Activated naive CD8-positive, alpha-beta T cell treated with anti-CD3 and anti-CD28 coated beads, Interleukin-2, amount 10 ng/mL, durations not matched to agents 7 days and 5 days (primary cell): ENCODE measurements around the gene CAPN13. TPM values are rescaled to one million over a fixed set of nuclear protein-coding genes. Genes with fewer than 3 reads are reported as not detected.
"Not testable (repeated sequence)": the region's sequence is repeated elsewhere in the genome, so short reads cannot be mapped to it uniquely, and the experiment has no call there.

ENCODE experiments used
- ATAC-seq: fragments of 150-1000 bp; cut with Tn5 transposase; one replicate; pipeline ENCODE4 v1.10.0; 2021; ENCODE audit warnings: low read depth, moderate library complexity
- POLR2A ChIA-PET: fragments of 350-600 bp; sonication (Branson Sonifier 250); formaldehyde crosslinking; loops from one replicate; lab custom pipeline; 2021; ENCODE audit warnings: antibody characterized with exemption; lab: Charles Lee
- DNase-seq: peaks from one replicate; pipeline ENCODE4 v3.0.0; 2021
- H3K27ac Mint-ChIP-seq: one replicate; pipeline ENCODE4 v1.8.0; 2022; ENCODE audit warnings: mild to moderate bottlenecking, mixed read lengths
- H3K27me3 Mint-ChIP-seq: one replicate; pipeline ENCODE4 v1.8.0; 2022; ENCODE audit warnings: mild to moderate bottlenecking, moderate library complexity, mixed read lengths
- H3K36me3 Mint-ChIP-seq: one replicate; pipeline ENCODE4 v1.8.0; 2021; ENCODE audit warnings: mild to moderate bottlenecking, mixed read lengths
- H3K4me1 Mint-ChIP-seq: one replicate; pipeline ENCODE4 v1.8.0; 2021; ENCODE audit warnings: mixed read lengths
- H3K4me3 Mint-ChIP-seq: one replicate; pipeline ENCODE4 v1.8.0; 2022; ENCODE audit warnings: mild to moderate bottlenecking, moderate library complexity, mixed read lengths
- H3K9me3 Mint-ChIP-seq: one replicate; pipeline ENCODE4 v1.8.0; 2021; ENCODE audit warnings: mixed read lengths
- total RNA-seq, 2 experiments: library from RNA; stranded (reverse); gene quantifications; one replicate each; pipeline ENCODE4 v1.2.3, GENCODE V29; 2021

Gene CAPN13
- total RNA-seq, 2 experiments from 2014 or later: not detected

GRCh38 chr2:30705711-30706533, 101.3 kb downstream of the CAPN13 start:
- Mint-ChIP-seq H3K27ac (no peak overlapping the region), H3K27me3 (no peaks in the 10 kb centered on the region)
- POLR2A ChIA-PET: interaction anchor here (0.6 to 1.0 kb wide), 3 partner anchors 237 to 549 kb away, joined by 3 read pairs; no protein-coding TSS in a partner anchor

GRCh38 chr2:30705056-30705455, 102.2 kb downstream of the CAPN13 start:
- POLR2A ChIA-PET: interaction anchor here (1.0 kb wide), 1 partner anchor 548 kb away, joined by 3 read pairs; no protein-coding TSS in a partner anchor
- Mint-ChIP-seq H3K4me1 (no peaks in the 10 kb centered on the region), H3K27me3 (no peaks in the 10 kb centered on the region), H3K4me3 (no peak overlapping the region), H3K27ac (no peak overlapping the region), H3K36me3 (peaks cover 3% of the 10 kb centered on the region), H3K9me3 (peaks cover 14% of the 10 kb centered on the region)
- no peak for ATAC-seq
- no peak for DNase-seq

More at GRCh38 chr2:30705711-30706533, 101.3 kb downstream of the CAPN13 start:
- H3K36me3 Mint-ChIP-seq: peaks cover 3% of the 10 kb centered on the region
- ATAC-seq: no peak
- no peak for DNase-seq
- H3K9me3 Mint-ChIP-seq: peaks cover 13% of the 10 kb centered on the region
- H3K4me3 Mint-ChIP-seq: no peak overlapping the region
- H3K4me1 Mint-ChIP-seq: no peaks in the 10 kb centered on the region

GRCh38 chr2:30704309-30705020, 102.8 kb downstream of the CAPN13 start:
- ATAC-seq: no peak
- POLR2A ChIA-PET: no interaction called here
- H3K4me3 Mint-ChIP-seq: no peak overlapping the region

GRCh38 chr2:30702694-30703093, 104.6 kb downstream of the CAPN13 start:
- H3K9me3 Mint-ChIP-seq: peaks cover 14% of the 10 kb centered on the region
- H3K4me1 Mint-ChIP-seq: no peaks in the 10 kb centered on the region
- H3K36me3 Mint-ChIP-seq: peaks cover 3% of the 10 kb centered on the region
- ATAC-seq (no peak), DNase-seq (no peak)
- POLR2A ChIA-PET: no interaction called here
- H3K27ac Mint-ChIP-seq: no peak overlapping the region
- no peak overlapping the region for H3K4me3 Mint-ChIP-seq
- no peaks in the 10 kb centered on the region for H3K27me3 Mint-ChIP-seq

More at GRCh38 chr2:30704309-30705020, 102.8 kb downstream of the CAPN13 start:
- peaks cover 14% of the 10 kb centered on the region for H3K9me3 Mint-ChIP-seq
- no peak for DNase-seq
- no peaks in the 10 kb centered on the region for H3K27me3 Mint-ChIP-seq
- H3K27ac Mint-ChIP-seq: no peak overlapping the region
- no peaks in the 10 kb centered on the region for H3K4me1 Mint-ChIP-seq
- H3K36me3 Mint-ChIP-seq: peaks cover 3% of the 10 kb centered on the region

- H3K9me3 Mint-ChIP-seq: peaks cover 14% of the 10 kb centered on the region
- no peaks in the 10 kb centered on the region for H3K4me1 Mint-ChIP-seq
- no peak overlapping the region for H3K4me3 Mint-ChIP-seq
- no peaks in the 10 kb centered on the region for H3K27me3 Mint-ChIP-seq
- no peak overlapping the region for H3K27ac Mint-ChIP-seq
- H3K36me3 Mint-ChIP-seq: peaks cover 3% of the 10 kb centered on the region
- ATAC-seq (no peak), DNase-seq (no peak)
- POLR2A ChIA-PET: no interaction called here
These were observed 105.5 kb downstream of the CAPN13 start for GRCh38 chr2:30701782-30702181.

- POLR2A ChIA-PET: not testable (repeated sequence)
These were observed 109.8 kb downstream of the CAPN13 start for GRCh38 chr2:30697242-30698103.

GRCh38 chr2:30695749-30696148, 111.5 kb downstream of the CAPN13 start:
- Mint-ChIP-seq H3K36me3 (no peaks in the 10 kb centered on the region), H3K9me3 (no peaks in the 10 kb centered on the region), H3K27me3 (no peaks in the 10 kb centered on the region), H3K4me3 (no peak overlapping the region), H3K4me1 (no peaks in the 10 kb centered on the region), H3K27ac (no peak overlapping the region)
- POLR2A ChIA-PET: no interaction called here
- no peak for ATAC-seq
- DNase-seq: no peak

More at GRCh38 chr2:30697242-30698103, 109.8 kb downstream of the CAPN13 start:
- H3K9me3 Mint-ChIP-seq, H3K4me3 Mint-ChIP-seq, H3K4me1 Mint-ChIP-seq, DNase-seq, ATAC-seq, H3K36me3 Mint-ChIP-seq, H3K27ac Mint-ChIP-seq, H3K27me3 Mint-ChIP-seq: not testable (repeated sequence)

GRCh38 chr2:30694286-30695055, 112.8 kb downstream of the CAPN13 start:
- no peaks in the 10 kb centered on the region for H3K4me1 Mint-ChIP-seq
- no peaks in the 10 kb centered on the region for H3K27me3 Mint-ChIP-seq
- DNase-seq: no peak
- POLR2A ChIA-PET: no interaction called here
- no peak overlapping the region for H3K4me3 Mint-ChIP-seq
- no peak for ATAC-seq
- H3K36me3 Mint-ChIP-seq: no peaks in the 10 kb centered on the region
- H3K9me3 Mint-ChIP-seq: no peaks in the 10 kb centered on the region
- no peak overlapping the region for H3K27ac Mint-ChIP-seq

- H3K4me3 Mint-ChIP-seq: no peak overlapping the region
- H3K27ac Mint-ChIP-seq: no peak overlapping the region
- no peak for DNase-seq
- H3K27me3 Mint-ChIP-seq: no peaks in the 10 kb centered on the region
- H3K36me3 Mint-ChIP-seq: no peaks in the 10 kb centered on the region
- POLR2A ChIA-PET: no interaction called here
- ATAC-seq: no peak
- H3K4me1 Mint-ChIP-seq: no peaks in the 10 kb centered on the region
- no peaks in the 10 kb centered on the region for H3K9me3 Mint-ChIP-seq
These were observed 113.4 kb downstream of the CAPN13 start for GRCh38 chr2:30693821-30694281.

GRCh38 chr2:30692829-30693275, 114.4 kb downstream of the CAPN13 start:
- H3K36me3 Mint-ChIP-seq: no peaks in the 10 kb centered on the region
- POLR2A ChIA-PET: no interaction called here
- H3K4me3 Mint-ChIP-seq: no peak overlapping the region
- no peaks in the 10 kb centered on the region for H3K4me1 Mint-ChIP-seq
- no peak for DNase-seq
- no peaks in the 10 kb centered on the region for H3K27me3 Mint-ChIP-seq
- H3K27ac Mint-ChIP-seq: no peak overlapping the region
- no peaks in the 10 kb centered on the region for H3K9me3 Mint-ChIP-seq
- ATAC-seq: no peak

- no peak overlapping the region for H3K27ac Mint-ChIP-seq
- POLR2A ChIA-PET: no interaction called here
- H3K4me3 Mint-ChIP-seq: no peak overlapping the region
- H3K27me3 Mint-ChIP-seq: no peaks in the 10 kb centered on the region
- ATAC-seq: no peak
- H3K36me3 Mint-ChIP-seq: no peaks in the 10 kb centered on the region
- no peaks in the 10 kb centered on the region for H3K4me1 Mint-ChIP-seq
- H3K9me3 Mint-ChIP-seq: no peaks in the 10 kb centered on the region
- DNase-seq: no peak
These were observed 115.1 kb downstream of the CAPN13 start for GRCh38 chr2:30691948-30692828.
